KG1 (cell line): ENCODE data around the gene EEF1AKMT4.

Experiments used
- DNase-seq: peaks from one replicate; lab custom pipeline; 2025; lab: John Stamatoyannopoulos, UW

Gene EEF1AKMT4

GRCh38 chr3:184249412-184250166, at the start of gene EEF1AKMT4:
EEF1AKMT4 (plus strand) TSS chr3:184249672; CDS start chr3:184249695, 23 bp downstream.
- DNase-seq, result peak; percentile 93

- DNase-seq, result no peak
These were observed 48.6 kb upstream of the EEF1AKMT4 start for GRCh38 chr3:184200825-184201224.

- no peak for DNase-seq
These were observed 45.9 kb upstream of the EEF1AKMT4 start for GRCh38 chr3:184203526-184203925.

DNA sequence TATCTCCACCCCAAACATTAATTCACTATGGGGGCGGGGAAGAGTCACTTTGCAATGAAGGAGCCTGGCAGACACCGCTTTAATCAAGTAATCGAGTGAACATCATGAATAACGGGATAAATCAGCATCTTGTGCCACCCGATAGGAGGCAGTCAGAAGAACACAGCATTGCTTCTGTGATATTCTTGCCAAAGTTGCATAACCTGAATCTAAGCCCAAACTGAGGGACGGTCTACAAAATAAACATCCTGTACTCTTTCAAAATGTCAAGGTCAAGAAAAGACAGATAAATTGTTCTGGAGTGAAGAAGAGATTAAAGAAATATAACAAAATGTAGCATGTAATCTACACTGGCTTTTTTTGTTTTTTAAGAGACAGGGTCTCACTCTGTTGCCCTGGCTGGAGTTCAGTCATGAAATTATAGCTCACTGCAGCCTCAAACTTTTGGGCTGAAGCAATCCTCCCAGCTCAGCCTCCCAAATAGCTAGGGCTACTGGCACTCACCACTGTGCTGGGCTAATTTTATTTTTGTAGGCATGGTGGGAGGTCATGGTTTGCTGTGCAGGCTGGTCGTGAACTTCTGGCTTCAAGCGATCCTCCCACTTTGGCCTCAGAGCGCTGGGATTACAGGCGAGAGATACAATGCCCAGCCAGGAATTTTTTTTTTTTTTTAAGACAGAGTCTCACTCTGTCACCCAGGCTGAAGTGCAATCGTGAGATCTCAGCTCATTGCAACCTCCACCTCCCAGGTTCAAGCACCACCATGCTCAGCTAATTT, 40.1 kb upstream of the EEF1AKMT4 start:
- DNase-seq, result no peak

- no peak for DNase-seq
These were observed 38.2 kb upstream of the EEF1AKMT4 start for GRCh38 chr3:184211297-184211696.

DNA sequence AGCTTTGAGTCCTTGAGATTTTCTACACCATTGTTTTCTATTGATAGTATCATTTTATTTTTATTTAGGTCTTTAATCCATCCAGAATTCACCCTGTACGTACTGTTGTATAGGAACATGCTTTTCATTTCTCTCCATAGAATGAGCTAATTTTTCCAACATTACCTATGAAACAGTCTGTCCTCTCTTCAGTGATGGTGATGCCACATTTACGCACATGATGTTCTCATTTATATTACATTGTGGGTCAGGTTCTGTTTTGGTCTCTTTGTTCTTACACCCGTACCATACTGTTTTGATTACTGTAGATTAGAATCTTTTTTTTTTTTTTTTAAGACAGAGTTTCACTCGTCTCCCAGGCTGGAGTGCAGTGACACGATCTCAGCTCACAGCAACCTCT, 37.8 kb upstream of the EEF1AKMT4 start:
- DNase-seq, result no peak

GRCh38 chr3:184218814-184219213, 30.7 kb upstream of the EEF1AKMT4 start:
- DNase-seq, result no peak

GRCh38 chr3:184222521-184222920, 27.0 kb upstream of the EEF1AKMT4 start:
- DNase-seq, result no peak

DNA sequence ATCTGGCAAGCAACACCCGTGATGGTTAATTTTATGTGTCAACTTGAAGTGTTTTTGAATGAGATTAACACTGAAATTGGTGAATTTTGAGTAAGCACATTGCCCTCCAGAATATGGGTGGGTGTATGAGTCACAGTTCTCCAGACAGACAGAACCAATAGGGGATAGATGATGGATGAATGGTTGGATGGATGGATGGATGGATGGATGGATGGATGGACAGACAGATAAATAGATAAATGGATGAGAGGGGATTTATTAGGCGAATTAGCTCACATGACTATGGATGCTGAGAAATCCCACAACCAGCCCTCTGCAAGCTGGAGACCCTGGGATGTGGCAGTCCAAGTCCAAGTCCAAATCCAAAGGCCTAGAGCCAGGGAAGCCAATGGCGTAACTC, 25.5 kb upstream of the EEF1AKMT4 start:
- DNase-seq, result no peak

DNA sequence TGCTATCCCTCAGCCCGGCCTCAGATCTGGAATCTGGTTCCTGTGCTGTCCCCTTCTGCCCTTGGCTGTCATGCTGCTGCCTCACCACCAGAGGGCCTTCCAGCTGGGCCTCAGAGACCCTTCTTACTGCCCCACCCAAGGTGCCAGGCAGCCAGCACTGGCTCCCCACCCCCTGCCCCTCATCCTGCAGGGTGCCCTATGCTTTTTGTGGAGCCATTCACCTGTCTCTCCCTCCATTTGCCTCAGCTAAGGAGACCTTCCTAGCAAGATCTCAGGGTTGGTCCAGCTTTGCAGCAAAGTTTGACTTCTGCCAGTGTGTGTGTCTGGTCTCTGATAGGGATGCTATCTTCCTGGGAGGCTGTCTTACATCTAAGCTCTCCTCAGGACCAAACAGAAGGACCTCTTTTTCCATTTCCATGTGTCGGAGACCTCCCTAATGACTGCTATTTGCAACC, 22.0 kb upstream of the EEF1AKMT4 start:
- no peak for DNase-seq

DNA sequence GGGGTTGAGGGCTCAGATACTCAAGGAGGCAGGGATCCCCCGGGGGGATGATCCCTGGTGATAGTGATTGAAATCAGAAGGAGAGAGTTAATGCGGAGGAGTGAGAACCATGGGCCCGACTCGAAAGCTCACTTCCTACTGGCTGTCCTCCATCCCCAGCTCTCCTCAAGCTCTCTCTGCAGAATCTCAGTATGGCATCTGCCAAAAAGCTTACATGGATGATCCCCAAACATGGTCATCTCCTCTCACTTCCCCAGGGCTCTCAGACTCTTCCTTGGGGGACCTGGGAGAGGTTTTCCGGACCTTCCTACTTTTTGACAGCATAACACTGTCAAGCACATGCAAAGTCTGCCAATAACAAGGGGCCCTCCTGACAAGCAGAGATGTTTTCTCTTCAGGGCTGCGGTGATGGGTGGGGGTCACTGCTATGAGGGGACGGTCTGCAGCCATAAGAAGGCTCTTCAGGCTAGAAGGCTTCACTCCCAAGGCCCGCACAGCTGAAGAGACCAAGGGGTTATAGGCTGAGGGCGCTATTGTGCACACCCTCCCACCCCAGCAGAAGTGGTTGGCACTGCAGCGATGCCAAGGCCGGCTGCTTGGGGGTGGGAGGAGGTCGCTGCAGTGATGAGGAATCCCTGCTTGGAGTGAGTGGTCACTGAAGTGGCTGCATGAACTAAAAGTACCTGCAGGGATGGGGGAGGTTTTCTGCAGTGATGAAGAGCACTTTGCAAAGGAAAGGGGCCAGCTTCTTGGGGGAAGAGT, 20.9 kb upstream of the EEF1AKMT4 start:
- no peak for DNase-seq

- no peak for DNase-seq
These were observed 19.9 kb upstream of the EEF1AKMT4 start, which contains the start of gene VWA5B2 for GRCh38 chr3:184229394-184230080. VWA5B2 (plus strand) TSS chr3:184229585; CDS start chr3:184230529, 944 bp downstream.

GRCh38 chr3:184230081-184230602, 19.3 kb upstream of the EEF1AKMT4 start:
- no peak for DNase-seq

DNA sequence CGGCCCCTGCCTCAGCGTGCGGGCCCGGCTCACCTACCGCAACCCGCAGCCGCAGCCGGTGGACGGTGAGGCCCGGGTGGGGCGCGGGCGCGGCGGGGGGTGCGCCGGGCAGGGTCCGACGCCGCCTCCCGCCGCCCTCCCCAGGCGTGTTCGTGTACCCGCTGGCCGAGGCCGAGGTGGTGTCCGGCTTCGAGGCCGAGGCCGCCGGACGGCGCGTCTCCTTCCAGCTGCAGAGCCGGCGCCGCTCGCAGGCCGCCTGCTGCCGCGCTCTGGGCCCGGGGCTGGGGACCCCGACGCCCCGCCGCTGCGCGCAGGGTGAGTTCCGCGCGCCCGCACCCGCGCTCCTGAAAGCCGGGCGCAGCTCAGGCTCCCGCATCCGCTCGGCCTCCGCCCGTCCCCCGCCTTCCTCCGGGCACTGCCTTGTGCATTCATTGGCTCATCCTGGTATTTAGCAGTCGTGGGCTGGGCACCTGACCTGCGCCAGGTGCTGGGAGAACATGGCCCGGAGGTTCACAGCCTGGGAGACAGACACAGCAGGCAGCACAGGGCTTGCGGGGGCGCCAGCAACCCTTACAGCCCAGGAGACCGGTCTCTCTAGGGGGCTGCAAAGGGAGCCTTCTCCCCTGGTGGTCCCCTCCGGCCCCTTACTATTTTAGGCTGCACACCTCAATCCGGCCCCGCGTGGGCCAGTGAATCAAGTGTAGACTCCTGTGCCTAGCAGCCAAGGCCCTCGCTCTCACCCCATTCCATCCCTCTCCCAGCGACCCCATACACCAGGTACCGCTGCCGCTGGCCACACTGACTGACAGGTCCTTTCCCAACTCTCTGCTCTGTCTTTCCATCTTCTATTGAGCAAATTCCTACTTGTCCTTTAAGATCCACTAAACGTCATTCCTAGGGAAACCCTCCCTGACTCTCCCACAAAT, 18.6 kb upstream of the EEF1AKMT4 start:
- no peak for DNase-seq

DNA sequence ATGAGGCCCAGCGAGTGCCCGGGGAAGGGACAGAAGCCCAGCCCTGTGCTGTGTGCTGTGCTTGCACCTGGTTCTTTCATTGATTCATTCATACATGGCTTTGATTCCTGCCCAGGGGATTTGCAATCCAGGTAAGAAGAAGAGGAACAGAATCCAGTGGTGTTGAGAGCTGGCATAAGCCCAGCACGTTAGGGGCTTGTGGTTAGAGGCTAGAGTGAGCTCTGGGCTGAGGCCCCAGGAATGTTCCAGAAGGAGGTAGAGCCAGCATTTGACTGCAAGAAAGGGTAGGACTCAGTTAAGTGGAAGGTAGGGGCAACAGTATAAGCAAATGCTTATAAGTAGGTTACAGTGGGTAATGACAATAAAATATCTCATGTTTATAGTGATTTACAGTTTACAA, 17.8 kb upstream of the EEF1AKMT4 start:
- no peak for DNase-seq

DNA sequence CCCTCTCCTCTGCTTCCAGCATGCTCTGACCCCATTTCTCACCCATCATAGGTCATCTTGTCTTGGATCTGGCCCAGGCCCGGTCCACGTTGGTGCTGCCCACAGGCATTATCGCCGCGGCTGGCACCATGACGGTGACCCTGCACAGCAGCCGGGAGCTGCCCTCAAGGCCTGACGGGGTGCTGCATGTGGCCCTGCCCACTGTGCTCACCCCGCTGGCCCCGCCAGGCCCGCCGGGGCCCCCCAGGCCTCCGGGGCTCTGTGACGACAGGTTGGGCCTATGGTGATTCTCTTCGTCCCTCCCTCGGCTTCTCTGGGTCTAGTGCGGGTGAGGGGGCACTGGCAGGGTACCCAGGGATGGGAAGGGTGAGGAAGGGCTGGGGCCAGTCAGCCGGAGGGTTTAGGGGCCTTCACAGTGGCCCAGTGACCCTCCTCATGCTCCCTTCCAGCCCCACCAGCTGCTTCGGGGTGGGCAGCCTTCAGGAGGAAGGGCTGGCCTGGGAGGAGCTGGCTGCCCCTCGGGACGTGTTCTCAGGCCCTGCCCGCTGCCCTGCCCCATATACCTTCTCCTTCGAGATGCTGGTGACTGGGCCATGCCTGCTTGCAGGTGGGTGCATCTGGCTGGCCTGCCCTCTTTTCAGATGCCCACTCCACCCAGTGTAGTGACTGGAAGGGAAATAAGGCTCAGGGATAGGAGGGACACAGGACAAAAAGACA, 16.2 kb upstream of the EEF1AKMT4 start:
- no peak for DNase-seq

- DNase-seq, result no peak
These were observed 15.2 kb upstream of the EEF1AKMT4 start for GRCh38 chr3:184234224-184234623.

- DNase-seq, result no peak
These were observed 14.6 kb upstream of the EEF1AKMT4 start for GRCh38 chr3:184234671-184235380.

- DNase-seq, result no peak
These were observed 14.0 kb upstream of the EEF1AKMT4 start for GRCh38 chr3:184235381-184236032.
